Right ventricle myocardium inferior (tissue), 1 donor: ENCODE measurements around the gene TMTC1. TPM values are rescaled to one million over a fixed set of nuclear protein-coding genes. Genes with fewer than 3 reads are reported as not detected.
"Not testable (repeated sequence)": the region's sequence is repeated elsewhere in the genome, so short reads cannot be mapped to it uniquely, and the experiment has no call there.

Source experiments
- ATAC-seq: fragments of 200-7000 bp; cut with Tn5 transposase; one replicate; pipeline ENCODE4 v1.9.1; 2020; ENCODE audit warnings: mild to moderate bottlenecking, moderate library complexity
- DNase-seq: peaks from one replicate; pipeline ENCODE4 v3.0.0; 2021; ENCODE audit errors: missing footprints
- intact Hi-C: fragments of 100-400 bp; cut with DNase I; formaldehyde crosslinking; loops from one replicate; pipeline ENCODE4 v1.11.0; 2022
- total RNA-seq: library from RNA; stranded (reverse); fragmentation: NEBNext Ultra II Directional; extraction: Animal tissue kit (Norgen Biotek cat#: 25700); gene quantifications from one replicate; pipeline ENCODE4 v1.2.1, GENCODE V29; 2021
- donor health status: DM: no; HTN: yes; CAD: no; lungs with severe emphysema.

TMTC1 gene
- total RNA-seq, 1 donor from 2014 or later = 33.8 TPM

DNA sequence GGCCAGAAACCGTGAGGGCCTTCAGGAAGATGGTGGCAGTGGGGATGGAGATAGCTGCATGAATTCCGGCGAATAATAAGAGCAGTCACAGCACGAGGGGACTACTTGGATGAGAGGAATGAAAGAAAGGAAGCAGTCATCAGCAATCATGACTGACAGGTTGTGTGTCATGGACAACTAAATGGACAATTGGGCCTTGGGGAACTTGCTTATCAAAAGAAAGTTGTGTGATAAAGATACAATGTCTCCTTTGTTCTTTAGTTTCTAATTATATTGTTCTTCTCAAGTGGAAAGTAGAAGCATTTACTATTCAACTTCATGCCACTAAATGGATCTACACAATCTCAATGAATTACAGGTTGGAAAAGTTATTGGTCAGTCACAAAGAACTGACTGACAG lies 130.5 kb downstream of the TMTC1 start:
- intact Hi-C loops = no loop called here
- no peak for ATAC-seq
- no peak for DNase-seq

DNA sequence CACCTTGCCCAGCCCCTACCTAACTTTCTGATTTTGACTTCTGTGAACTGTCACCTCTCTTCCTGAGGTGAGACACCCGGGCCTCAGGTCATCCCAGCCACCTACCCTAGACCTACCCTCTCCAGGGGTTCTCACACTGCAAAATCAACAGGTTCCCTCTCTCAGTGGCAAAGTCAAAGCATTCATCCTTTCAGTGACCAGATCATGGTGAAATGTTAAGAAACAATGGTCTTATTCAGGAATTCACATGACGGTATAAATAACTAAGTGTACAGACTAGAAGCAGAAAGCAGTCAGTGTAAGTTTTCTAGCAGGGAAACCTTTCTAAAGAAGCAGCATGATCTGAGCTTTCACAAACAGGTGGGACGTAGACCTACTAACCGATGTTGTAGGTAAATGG lies 133.4 kb downstream of the TMTC1 start:
- no peak for ATAC-seq
- no peak for DNase-seq
- intact Hi-C loops = no loop called here

DNA sequence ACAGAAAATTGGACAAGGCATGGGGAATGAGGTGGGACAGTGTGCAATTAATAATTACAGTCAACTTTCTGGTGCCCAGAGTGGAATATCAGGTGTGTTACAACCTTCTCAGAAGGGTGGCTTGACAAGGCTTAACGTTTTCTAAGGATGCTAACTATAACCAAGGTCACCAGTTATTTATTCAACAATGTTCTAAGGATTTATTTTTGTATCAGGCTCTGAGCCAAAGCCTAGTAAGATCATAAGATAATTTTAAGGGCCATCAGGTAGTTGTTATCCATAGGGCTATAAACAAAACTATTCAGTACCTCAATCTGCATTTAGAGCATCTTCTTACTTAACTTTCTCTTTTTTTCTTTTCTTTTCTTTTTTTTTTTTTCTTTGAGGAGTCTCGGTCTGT lies 134.0 kb downstream of the TMTC1 start:
- no peak for ATAC-seq
- DNase-seq = no peak
- intact Hi-C loops = no loop called here

DNA sequence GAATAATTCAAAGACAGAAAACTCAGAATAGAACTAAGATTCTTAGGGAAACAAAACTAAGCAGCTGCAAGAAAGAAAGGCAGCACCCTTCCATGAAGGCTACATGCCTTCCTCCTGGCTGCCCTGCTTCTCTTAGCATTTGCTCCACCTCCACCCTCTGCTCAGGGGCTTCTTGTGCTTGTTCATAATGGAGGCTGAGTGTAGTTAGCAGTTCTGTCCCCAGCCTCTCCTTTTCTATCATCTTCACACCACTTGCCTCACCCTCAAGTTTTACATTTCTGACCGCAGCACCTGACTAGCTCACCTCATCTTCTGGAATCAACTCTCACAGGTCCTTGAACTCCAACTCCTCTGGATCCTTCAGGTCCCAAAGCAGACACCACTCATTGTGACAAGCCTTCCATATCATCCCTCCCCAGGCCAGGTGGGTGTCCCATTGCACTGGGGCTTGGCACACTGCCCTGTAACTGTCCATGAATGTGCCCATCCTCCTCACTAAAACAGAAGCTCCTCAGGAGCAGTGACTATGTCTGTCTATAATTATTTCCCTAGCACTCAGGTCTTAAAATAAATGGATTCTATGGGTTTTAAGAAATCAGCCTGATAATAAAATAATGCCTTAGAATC lies 139.1 kb downstream of the TMTC1 start:
- ATAC-seq (no peak), DNase-seq (no peak)
- intact Hi-C loops = no loop called here

DNA sequence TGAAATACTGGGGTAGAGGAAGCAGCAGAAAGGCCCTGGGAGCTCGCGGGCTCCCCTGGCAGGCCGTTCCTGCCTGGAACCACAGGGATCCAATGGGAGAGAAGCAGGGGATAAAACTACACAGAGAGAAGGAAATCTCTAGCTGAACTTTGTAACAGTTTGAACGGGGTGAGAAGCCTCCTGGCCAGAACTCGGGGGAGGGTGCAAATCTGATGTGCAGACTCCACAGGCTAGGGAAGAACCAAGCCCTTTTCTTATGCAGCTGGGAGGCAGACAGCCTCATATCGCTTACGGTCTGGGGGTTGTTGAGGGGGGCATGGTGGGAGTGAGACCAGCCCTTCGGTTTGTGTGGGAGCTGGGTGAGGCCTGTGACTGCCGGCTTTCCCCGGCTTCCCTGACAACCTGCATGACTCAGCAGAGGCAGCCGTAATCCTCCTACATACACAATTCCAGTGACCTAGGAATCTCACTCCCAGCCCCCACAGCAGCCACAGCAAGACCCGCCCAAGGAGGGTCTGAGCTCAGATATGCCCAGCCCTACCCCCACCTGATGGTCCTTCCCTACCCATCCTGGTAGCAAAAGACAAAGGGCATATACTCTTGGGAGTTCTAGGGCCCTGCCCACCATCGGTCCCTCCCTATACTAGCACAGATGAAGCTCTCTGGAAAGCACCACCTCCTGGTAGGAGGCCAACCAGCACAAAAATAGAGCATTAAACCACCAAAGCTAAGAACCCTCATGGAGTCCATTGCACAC lies 143.0 kb downstream of the TMTC1 start:
- ATAC-seq (peak; percentile 80), DNase-seq (peak; percentile 58)
- intact Hi-C loops = no loop called here

DNA sequence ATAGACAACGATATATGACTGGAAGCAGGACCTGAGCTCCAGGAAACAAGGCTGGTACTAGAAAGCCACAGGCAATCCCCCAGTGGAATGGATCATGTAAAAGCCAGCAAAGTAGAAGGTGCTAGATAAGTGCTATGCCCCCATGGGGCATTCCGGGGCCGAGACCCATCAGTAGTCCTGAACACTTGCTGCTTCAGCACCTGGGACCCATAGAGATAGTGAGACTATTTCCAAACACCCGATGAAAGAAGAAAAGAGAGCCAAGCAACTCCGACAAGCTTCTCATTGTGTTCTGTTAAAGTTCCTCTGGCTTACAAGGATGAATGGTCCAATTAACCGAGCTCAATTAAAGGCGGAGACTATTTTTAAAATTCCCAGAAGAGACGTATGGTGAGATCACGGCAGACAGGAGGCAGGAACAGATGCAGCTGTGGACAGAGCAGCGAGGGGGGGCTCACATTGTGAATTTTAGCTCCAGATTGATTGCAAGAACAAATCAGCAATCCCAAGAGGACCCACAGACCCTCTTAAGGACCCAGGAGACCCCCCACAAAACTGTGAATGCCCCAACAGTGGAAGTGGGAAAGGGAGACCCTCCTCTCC lies 143.7 kb downstream of the TMTC1 start:
- intact Hi-C loops = no loop called here
- ATAC-seq (peak; percentile 88), DNase-seq (peak; percentile 69)

- intact Hi-C loops = no loop called here
- DNase-seq (no peak), ATAC-seq (no peak)
Measured at GRCh38 chr12:29638528-29638927, 145.2 kb downstream of the TMTC1 start.

GRCh38 chr12:29634057-29634456 lies 149.7 kb downstream of the TMTC1 start:
- DNase-seq = no peak
- intact Hi-C loops = no loop called here
- ATAC-seq = no peak

- DNase-seq, ATAC-seq, intact Hi-C loops: not testable (repeated sequence)
Measured at GRCh38 chr12:29630164-29630563, 153.6 kb downstream of the TMTC1 start.

DNA sequence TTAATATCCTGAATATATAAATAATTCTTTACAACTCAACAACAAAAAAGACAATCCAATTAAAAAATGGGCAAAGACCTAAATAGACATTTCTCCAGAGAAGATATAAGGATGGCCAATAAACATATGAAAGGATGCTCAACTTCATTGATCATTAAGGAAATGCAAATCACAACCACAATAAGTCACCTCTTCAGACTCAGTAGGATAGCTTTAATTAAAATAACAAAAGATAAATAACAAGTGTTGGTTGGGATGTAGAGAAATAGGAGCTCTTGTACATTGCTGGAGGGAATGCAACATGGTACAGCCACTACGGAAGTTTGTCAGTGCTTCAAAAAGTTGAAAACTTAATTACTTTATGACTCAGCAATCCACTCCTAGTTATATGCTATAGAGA lies 156.5 kb downstream of the TMTC1 start:
- ATAC-seq (no peak), DNase-seq (no peak)
- intact Hi-C loops = no loop called here

- no peak for ATAC-seq
- DNase-seq = no peak
- intact Hi-C loops = no loop called here
Measured at GRCh38 chr12:29625359-29625953, 158.3 kb downstream of the TMTC1 start.

DNA sequence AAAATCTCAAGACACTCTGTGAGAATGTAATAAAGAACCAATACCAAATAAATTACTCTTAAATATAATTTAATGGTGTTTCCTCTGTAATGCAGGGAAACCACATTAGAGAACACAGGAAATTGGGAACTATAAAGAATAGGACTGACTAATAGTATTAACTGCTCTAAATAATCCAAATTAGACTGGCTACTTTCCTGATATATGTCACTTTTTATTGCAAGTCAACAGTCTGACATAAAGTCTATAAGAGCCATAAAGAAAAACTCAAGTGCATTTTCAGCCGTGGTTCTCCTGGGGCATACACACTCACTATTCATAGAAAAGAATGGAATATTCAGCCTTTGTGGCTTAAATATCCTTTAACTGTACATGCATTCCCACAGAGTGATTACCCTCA lies 161.5 kb downstream of the TMTC1 start:
- no peak for ATAC-seq
- intact Hi-C loops = no loop called here
- no peak for DNase-seq

DNA sequence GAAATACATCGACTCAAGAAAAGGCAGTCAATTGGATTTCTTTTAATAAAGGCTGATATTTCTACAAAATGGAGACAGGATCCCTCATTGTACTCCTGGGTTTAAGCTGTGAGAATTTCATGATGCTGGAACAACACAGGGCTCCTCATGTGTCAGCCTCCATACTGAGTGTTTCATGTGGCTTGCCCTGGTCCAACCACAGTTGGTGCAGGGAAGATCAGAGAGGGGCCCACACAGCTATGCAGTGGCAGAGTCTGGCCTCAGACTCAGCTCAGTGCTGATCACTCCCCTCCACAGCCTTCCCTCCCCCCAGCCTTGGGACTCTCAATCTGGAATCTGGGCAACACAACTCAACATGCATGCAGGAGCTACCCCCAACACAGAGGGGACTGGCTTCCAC lies 163.7 kb downstream of the TMTC1 start:
- intact Hi-C loops = no loop called here
- ATAC-seq = no peak
- no peak for DNase-seq

- intact Hi-C loops = no loop called here
- ATAC-seq = no peak
Measured at GRCh38 chr12:29617407-29617803, 166.3 kb downstream of the TMTC1 start.

GRCh38 chr12:29616664-29617406 lies 166.9 kb downstream of the TMTC1 start:
- ATAC-seq (no peak), DNase-seq (no peak)
- intact Hi-C loops = no loop called here

More at GRCh38 chr12:29617407-29617803, 166.3 kb downstream of the TMTC1 start:
- no peak for DNase-seq

DNA sequence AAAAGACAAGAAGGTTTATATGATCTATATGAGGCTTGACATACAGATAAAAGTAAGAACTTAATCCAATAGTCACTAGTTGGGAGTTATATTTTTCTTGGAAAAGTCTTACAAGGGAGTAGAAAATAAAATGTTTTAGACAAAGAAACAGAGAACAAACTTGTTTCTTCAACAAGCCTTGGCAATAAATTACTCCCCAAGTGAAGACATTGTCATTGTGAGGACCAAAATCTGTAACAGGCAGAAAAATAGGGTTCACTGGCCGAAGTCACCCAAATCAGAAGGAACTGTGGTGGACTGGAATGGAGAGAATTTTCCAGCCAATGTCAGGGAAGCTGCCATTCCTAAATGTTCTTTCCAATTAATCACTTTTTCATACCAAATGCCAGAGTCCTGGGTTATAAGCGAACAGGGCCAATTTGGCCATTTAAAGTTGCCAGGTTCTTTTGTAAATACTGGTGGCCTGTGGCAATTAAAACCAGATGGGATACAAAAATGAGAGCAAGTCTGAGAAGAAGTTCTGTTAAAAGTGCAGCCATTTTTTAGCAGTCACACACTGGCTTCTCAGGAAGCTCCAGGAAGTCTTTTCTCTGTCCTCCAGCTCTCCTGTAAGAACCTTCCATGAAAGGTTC lies 168.9 kb downstream of the TMTC1 start:
- intact Hi-C loops = no loop called here
- ATAC-seq = no peak
- no peak for DNase-seq

- DNase-seq = no peak
- intact Hi-C loops = no loop called here
- no peak for ATAC-seq
Measured at GRCh38 chr12:29612912-29613311, 170.8 kb downstream of the TMTC1 start.

DNA sequence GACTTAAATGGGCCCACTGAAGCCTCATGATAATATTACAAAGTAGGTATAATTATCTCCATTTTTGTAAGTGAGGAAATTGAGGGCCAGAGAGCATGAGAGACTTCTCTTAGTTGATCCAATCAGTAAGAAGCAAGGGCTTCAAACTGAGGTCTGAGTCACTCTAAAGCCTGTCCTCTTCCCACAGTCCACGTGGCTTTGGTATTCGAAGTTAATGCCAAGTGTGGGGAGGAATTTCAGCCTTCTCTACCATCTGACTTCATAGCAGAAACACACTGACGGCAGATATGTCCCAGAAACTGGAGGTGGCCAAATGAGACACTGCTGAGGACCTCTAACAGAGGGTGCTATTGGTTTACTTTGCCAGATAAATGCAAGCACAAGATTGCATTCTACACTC lies 171.8 kb downstream of the TMTC1 start:
- ATAC-seq (peak; percentile 46), DNase-seq (no peak)
- intact Hi-C loops = no loop called here
